GM21447 (cell line): Measurements from ENCODE around the gene POLR3E.
A peak's percentile ranks its signal among the peaks of the same experiment; 100 is the strongest.

Source experiments
- ATAC-seq: cut with Tn5 transposase; IDR thresholded peaks from one replicate; pipeline ENCODE4 v1.9.1; 2021; ENCODE audit not compliant: unreplicated experiment

POLR3E gene, protein sequence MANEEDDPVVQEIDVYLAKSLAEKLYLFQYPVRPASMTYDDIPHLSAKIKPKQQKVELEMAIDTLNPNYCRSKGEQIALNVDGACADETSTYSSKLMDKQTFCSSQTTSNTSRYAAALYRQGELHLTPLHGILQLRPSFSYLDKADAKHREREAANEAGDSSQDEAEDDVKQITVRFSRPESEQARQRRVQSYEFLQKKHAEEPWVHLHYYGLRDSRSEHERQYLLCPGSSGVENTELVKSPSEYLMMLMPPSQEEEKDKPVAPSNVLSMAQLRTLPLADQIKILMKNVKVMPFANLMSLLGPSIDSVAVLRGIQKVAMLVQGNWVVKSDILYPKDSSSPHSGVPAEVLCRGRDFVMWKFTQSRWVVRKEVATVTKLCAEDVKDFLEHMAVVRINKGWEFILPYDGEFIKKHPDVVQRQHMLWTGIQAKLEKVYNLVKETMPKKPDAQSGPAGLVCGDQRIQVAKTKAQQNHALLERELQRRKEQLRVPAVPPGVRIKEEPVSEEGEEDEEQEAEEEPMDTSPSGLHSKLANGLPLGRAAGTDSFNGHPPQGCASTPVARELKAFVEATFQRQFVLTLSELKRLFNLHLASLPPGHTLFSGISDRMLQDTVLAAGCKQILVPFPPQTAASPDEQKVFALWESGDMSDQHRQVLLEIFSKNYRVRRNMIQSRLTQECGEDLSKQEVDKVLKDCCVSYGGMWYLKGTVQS

DNA sequence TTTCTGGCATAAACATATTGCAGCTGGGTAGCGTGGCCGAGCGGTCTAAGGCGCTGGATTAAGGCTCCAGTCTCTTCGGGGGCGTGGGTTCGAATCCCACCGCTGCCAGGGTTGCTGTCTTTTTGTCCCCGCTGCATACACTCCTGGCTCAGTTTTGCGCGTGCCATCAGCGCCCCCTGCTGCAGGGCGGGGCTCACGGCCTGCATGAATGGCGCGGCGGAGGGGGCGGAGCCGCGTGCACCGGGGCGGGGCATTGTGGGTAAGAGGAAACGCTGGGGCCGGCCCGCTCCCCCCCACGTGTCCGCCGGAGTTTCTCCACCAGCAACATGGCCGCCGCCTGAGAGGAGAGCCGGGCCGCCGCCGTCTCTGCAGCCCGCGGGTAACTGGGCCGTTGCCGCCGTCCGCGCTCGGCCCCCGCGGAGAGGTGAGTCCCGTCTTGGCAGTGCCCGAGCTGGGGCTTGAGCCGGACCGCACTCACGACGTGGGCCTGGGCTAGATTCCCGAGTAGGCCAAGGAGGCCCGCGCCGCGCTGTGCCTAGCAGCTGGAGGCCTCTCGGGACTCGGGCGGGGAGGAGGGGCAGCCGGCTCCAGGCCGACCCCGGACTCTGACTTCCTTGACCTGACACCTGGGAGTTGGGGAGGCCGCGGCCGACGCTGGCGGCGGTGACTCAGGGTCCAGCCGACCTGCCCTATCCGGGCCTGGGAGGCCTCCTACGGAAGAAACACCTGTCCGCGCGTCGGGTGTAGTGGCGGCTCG lies at the start of gene POLR3E:
POLR3E (plus strand) TSS at position 296 of the 757 bp plus-strand sequence. CDS start 5,560 bp downstream, outside the sequence.
- peak; percentile 82 for ATAC-seq

DNA sequence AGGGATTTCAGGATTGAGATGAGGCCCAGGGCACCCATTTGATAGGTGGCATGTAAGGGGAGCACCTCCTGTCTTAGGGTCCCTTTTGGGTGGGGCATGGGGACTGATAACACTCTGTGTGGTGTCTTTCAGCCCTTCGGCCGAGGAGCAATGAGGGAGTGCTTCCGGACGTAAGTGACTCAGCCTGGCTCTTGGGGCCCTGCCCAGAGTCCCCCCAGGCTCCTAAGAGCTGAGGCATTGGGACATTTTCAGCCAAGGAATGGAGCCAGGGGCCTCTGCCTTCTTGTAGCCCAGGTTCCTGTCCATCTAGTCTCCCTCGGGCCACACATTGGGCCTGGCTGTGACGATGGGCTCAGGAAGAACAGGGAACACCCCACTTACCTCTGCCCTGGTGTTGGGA lies 46.7 kb upstream of the POLR3E start:
- ATAC-seq = no peak

DNA sequence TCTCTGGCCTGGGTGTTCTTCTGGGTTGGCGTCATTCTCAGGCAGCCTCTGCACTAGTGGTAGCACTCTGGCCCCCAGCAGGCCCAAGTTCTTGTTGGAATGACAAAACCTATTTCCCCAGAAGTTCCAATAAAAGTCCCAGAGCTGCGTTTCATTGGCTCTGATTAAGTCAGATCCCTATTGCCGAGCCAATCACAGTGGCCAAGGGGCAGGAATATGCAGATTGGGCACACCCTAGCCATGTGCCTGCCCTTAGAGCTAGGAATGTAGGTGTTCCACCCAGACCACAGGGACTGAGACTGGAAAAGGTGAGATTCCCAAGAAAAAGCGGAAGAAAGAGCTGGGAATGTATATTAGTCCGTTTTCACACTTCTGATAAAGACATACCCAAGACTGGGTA lies 44.9 kb upstream of the POLR3E start:
- no peak for ATAC-seq

DNA sequence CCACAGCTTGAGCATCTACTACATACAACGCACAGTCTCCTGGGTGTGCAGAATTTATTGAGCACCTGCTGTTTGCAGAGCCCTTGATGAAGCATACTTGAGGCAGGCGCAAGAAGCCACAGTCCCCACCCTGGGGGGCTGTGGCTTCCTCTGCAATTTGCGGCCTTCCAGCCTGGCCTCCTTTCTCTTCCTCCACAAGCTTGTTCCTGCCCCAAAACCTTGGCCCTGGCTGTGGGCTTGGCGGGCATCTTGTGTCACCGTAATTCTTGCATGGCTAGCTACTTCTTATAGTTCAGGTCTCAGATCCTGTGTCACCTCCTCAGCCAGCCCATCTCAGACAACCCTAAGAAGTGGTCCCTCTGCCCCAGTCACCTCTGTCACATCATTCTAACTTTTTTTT lies 43.9 kb upstream of the POLR3E start:
- ATAC-seq = no peak

DNA sequence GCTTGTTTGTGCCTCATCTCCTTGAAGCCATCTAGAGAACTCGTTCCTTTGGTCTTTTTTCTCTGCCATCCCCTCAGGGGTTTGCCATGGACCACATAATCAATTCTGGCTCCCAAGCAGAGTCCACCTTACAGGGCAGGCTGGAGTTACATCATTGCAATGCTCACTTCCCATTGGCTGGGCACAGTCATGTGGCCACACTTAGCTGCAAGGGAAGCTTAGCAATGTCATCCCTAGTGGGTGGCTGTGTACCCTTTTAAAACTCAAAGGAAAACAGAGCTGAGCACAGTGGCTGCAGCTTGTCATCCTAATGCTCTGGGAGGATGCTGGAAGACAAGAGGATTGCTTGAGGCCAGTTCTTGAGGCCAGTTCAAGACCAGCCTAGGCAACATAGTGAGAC lies 41.9 kb upstream of the POLR3E start:
- no peak for ATAC-seq

DNA sequence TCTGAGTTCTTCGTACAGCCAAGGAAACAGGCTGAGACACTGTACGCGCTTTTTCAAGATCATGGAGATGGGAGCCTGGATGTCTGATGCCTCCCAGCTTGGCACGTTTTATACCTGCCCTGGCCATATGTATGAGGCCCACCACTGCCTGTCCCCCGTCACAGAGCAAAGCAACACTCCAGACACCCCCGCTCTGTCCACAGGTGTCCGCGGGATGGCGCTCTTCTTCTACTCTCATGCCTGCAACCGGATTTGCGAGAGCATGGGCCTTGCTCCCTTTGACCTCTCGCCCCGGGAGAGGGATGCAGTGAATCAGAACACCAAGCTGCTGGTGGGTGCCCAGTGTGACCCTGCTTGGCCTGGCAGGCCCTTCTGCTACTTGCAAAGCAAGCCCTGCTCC lies 39.8 kb upstream of the POLR3E start:
- ATAC-seq = no peak

DNA sequence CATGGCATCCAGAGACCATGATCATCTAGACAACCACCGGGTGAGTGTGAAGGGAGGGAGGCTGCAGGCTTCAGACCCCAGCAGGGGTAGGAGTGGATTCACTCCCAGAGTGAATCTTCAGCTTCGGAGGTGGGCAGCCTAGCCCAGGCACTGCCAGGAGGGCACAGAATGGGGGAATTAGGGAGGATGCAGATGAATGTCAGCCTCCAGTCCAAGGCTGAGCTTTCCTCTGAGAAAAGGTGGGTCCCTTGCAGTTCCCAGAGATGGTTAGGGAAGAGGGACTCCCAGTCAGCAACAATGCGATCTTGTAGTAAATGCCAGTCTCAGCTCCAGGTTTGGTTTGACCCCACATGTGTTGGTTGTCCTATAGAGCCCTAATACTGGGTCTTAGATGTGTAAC lies 36.7 kb upstream of the POLR3E start:
- ATAC-seq = no peak

DNA sequence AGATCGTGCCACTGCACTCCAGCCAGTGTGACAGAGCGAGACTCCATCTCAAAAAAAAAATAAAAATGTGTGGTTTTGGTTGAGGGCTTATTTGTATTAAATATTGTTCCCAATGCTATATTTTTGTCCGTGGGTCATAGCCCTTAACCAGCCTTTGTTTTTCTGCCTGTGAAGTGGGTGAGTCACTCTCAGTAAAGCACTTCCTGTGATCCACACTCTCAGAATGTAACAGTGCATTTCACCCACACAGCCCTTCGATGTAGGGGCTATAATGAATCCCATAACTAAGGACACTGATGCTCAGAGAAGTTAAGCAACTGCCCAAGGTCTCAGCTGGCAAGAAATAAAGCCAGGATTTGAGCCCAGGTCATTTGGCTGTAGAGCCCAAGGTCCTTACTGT lies 34.7 kb upstream of the POLR3E start:
- no peak for ATAC-seq

DNA sequence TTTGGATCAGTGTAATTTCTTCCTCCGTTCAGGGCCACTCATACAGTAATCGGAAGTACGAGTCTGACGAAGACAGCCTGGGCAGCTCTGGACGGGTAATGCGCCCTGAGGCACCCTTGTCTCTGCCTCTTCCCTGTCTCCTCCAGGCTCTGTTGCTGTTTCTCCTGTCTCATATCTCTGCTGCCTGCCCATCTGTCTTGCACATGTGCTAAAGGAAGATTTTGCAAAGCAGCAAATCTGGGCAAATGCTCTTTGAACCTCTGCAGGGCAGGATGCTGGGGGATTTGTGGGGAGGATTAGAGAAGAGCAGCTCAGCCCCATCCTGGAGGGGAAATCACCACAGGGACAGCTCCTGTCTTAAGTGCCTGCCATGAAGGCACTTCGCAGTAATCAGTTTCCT lies 32.4 kb upstream of the POLR3E start:
- no peak for ATAC-seq

DNA sequence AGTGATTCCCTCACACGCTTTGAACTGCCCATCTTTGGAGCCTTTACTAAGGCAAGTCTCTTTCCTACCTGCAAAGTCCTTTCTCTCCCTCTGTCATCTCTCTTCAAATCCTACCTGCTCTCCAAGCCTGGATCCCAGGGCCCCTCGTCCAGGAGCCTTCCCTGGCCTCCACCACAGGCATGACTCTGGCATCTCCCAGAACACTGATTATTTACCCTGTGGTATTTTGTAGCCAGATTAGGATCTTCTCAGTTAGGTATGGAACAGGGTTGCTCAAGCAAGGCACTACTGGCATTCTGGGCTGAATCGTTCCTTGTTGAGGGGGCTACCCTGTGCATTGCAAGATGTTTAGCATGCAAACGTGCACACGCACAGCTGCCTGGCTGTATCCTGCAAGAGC lies 31.9 kb upstream of the POLR3E start:
- ATAC-seq = no peak

DNA sequence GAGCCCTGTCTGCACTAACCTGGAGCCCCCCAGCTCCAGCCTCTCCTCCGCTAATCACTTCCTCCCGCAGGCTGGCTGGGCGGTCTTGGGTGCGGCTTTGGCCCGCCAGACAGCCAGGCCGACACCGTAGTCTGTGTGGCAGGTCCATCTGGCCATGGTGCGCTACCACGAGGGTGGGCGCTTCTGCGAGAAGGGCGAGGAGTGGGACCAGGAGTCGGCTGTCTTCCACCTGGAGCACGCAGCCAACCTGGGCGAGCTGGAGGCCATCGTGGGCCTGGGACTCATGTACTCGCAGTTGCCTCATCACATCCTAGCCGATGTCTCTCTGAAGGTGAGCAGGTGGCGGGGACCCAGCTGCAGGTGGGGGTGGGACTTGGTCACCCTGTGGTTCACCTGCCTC lies 30.7 kb upstream of the POLR3E start:
- no peak for ATAC-seq

DNA sequence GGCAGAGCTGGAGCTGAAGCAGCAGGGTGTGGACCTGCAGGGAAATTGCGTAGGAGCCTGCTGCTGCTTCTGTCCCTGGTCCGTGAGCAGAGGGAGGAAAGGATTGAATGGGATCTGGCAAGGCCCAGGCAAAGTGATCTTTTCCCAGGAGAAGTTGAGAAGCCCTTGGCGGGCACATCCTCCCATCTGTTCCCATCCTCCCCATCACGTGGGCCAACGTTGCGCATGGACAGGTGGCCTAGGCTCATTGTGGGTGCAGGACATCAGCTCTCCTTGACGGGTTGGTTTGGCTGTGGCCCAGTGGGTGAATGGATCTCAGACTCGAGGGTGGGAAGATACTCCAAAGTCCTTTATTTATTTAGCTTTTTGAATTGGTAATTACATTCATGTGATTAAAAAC lies 29.4 kb upstream of the POLR3E start:
- no peak for ATAC-seq

DNA sequence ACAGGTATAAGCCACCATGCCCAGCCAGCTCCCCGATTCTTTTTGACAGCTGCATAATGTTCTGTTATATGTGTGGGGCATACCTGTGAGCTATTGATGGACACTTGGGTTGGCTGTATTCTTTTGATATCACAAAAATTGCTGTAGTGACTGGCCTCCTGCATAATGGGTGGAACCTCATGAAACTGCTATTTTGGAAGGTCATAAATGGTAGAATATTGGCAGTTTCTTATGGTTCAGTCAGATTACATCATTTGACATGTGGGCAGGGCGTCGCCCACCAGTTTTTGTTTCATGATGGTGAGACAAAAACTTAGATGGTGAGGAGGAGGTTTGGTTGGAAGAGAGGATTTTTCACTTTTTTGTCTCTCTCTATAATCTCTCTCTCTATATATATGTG lies 26.7 kb upstream of the POLR3E start:
- no peak for ATAC-seq

DNA sequence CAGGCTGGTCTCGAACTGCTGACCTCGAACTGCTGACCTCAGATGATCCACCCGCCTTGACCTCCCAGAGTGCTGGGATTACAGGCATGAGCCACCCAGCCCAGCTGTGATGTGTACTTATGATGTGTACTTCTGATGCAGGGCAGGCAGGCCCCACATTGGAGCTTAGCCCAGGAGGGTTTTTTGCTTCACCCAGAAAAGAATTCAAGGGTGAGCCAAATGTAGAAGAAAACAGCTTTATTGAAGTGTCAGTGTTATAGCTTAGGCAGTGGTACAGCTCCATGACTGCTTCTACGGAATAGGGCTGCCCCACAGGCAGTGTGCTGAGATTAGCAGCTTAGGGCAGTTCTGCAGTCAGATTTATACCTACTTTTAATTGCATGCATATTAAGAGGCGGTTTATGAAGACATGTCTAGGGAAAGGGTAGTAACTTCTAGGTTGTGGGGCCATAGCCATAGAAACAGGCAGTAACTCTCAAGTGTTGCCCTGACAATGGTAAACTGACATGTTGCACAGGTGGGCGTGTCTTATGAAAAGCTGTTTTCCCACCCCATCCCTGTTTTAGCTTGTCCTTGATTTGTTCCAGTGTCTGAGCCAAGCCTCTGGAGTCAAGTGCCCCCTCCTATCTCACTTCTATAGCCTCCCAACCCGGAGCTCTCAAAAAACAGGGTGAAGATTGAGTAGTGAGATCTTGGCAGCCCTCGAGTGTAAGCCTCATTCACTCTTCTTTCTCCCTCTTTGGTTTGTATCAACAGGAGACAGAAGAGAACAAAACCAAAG lies 24.1 kb upstream of the POLR3E start:
- ATAC-seq = no peak

DNA sequence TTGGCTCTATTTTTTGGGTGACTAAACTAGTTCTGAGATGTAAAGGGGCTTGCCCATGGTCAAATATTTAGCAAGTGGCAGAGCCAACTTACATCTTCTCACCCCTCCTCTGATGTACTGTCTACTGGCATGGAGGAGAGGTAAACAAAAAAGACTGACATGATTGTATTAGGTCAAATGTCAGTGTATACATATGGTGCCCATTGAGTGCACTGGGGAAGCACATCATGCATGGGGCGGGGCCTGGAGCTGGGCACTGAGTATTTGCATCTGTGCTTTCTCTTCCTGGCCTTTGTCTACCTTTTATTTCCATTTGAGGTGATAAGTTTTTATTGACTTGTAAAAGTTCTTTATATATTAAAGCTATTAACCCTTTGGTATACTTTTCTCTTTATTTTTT lies 22.3 kb upstream of the POLR3E start:
- no peak for ATAC-seq

DNA sequence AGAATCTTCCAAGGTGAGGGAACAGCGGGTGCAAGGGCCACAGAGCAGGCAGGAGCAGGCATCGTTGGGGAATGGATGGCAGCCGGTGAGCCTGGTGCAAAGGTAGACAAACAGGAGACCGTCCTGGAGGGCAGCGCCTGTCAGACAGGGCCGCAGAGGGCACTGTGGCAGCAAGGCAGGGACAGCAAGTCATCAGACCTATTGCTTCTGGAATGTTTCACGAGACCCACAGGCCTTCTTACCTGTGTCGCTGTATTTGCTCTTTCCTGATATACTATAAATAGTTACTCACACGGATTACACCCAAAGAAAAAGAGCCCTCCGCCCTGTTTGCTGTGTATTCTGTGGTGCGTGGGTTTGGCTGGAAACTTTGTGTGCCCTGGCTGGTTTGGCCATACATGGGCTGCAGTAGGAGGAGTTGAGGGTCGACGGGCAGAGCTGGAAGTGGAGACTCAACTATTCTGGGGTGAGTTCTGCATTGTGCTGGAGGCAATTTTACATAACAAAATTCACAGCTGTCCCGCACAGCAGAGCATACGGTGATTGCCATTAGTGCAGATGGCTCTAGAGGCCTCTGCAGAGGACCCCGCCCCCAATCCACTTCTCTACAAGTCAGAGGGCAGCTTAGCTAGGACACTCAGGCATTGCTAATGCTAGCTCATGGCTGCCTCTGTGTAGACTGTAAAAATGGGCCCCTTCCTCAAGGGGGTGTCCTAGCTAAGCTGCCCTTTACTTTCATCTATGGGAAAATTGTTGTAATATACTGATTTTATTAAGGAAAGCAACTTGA lies 18.6 kb upstream of the POLR3E start:
- ATAC-seq = no peak

DNA sequence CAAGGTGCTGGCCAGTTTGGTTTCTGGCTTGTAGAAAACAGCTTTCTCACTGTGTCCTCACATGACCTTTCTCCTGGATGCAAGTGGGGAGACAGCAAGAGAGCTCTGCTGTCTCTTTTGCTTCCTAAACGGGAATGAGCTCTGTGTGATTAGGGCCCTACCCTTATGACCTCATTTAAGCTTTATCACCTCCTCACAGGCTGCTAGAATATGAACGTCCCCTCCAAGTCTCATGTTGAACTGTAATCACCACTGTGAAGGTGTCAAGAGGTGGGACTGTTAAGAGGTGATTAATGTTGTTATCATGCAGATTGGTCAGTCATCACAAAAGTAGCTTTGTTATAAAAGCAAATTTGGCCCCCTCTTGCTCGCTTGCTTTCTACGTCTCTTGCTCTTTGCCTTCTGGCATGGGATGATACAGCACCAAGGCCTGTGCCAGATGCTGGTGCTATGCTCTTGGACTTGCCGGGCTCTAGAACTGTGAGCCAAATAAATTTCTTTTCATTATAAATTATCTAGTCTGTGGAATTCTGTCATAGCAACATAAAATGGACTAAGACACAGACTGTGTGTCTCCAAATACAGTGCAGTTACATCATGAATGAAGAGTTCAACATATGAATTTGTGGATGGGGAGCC lies 14.8 kb upstream of the POLR3E start:
- no peak for ATAC-seq

DNA sequence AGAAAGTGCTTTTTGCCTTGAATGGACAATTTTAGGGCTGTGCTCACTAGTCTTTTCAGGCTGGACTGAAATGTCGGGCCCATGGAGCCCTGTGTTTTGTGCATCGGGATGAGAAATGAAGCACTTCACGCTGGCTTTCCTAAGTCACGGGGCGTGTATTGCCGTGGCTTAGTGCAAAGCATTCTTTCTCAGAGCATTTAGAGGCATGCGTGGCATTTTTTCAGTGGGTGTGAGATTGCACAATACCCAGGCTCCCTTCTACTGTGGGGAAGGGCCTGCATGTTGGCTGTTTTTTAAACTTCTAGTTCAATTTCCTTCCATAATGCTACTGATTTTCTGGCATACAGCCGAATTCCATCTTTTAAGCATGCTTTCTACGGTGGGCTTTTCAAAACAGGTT lies 12.6 kb upstream of the POLR3E start:
- no peak for ATAC-seq

DNA sequence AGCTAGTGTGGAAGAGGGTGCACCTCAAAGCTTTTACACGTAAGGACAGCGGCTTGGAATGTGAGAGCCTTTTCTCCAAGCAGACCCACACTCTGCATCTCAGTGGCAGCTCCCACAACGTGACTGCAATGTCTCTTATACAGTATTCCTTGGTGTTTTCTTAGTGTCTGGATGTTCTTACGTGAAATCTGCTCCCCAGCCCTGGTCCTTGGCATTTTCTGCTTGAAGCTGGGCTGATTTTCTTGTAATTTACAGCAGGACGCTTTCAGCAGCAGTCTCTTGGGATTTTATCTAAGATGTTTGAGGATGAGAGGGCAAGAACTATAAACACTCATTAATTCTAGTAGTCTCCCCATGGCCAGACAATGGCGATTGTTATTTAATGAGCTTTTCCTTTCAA lies 12.1 kb upstream of the POLR3E start:
- ATAC-seq = no peak

DNA sequence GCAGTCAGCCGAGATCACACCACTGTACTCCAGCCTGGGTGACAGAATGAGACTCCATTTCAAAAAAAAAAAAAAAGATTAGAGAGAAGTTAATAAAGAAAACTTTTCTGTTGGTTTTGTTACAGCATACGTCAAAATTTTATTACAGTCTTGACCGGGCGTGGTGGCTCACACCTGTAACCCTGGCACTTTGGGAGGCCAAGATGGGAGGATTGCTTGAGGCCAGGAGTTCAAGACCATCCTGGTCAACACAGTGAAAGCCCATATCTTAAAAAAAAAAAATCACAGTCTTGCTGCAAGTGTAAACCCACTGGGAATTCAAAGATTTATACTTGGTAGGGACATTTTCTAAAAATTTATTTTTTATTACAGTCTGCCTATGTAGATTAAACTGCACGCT lies 6.2 kb upstream of the POLR3E start:
- ATAC-seq = no peak
